ENCODE results near the gene RBBP4.

The RBBP4 gene

DNA sequence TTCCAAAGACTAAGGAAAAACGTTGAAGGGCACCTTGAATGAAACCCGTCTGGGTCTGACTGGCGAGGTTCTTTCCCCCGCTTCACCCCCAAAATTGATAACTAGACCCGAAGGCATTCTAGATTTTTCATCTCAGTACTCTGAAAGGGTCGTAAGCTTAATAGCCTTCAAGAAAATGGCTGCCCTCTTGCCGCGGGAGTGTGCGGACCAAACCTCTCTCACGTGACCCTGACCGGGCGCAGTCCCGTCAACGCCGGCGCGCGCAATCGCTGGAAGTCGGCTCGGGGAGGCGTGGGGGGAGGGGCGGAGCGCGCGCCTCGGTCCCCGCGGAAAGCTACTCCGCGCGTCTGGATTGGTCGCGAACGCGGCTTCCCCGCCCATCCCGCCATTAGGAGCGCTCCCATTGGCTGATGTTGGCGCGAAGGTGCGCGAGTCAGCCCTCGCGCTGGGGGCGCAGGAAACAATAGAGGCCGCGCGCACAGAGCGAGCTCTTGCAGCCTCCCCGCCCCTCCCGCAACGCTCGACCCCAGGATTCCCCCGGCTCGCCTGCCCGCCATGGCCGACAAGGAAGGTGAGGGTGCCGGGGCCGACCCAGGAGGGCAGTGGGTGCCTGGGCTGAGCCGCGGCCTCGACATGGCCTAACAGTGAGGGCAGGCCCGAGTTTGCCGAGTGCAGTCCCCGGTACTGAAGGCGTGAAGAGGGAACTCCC, at the start of gene RBBP4 (continued):
- TF ChIP-seq, protein P1, sequence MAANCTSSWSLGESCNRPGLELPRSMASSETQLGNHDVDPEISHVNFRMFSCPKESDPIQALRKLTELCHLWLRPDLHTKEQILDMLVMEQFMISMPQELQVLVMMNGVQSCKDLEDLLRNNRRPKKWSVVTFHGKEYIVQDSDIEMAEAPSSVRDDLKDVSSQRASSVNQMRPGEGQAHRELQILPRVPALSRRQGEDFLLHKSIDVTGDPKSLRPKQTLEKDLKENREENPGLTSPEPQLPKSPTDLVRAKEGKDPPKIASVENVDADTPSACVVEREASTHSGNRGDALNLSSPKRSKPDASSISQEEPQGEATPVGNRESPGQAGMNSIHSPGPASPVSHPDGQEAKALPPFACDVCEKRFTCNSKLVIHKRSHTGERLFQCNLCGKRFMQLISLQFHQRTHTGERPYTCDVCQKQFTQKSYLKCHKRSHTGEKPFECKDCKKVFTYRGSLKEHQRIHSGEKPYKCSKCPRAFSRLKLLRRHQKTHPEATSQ (tag by site-specific recombination; IDR thresholded peaks at IDR 0.05) = no peak
- no peak for TF ChIP-seq GFI1B (tag by site-specific recombination; IDR thresholded peaks at IDR 0.05)
- TF ChIP-seq, protein P2, sequence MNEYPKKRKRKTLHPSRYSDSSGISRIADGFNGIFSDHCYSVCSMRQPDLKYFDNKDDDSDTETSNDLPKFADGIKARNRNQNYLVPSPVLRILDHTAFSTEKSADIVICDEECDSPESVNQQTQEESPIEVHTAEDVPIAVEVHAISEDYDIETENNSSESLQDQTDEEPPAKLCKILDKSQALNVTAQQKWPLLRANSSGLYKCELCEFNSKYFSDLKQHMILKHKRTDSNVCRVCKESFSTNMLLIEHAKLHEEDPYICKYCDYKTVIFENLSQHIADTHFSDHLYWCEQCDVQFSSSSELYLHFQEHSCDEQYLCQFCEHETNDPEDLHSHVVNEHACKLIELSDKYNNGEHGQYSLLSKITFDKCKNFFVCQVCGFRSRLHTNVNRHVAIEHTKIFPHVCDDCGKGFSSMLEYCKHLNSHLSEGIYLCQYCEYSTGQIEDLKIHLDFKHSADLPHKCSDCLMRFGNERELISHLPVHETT (tag by site-specific recombination; IDR thresholded peaks at IDR 0.05) = peak; percentile 30; the same call in 1 of the 2 replicates
- TF ChIP-seq SP7 (tag by site-specific recombination; IDR thresholded peaks at IDR 0.05) = peak; percentile 65
- no peak for TF ChIP-seq ZNF266 (tag by site-specific recombination; IDR thresholded peaks at IDR 0.05; ENCODE audit: low read depth)

DNA sequence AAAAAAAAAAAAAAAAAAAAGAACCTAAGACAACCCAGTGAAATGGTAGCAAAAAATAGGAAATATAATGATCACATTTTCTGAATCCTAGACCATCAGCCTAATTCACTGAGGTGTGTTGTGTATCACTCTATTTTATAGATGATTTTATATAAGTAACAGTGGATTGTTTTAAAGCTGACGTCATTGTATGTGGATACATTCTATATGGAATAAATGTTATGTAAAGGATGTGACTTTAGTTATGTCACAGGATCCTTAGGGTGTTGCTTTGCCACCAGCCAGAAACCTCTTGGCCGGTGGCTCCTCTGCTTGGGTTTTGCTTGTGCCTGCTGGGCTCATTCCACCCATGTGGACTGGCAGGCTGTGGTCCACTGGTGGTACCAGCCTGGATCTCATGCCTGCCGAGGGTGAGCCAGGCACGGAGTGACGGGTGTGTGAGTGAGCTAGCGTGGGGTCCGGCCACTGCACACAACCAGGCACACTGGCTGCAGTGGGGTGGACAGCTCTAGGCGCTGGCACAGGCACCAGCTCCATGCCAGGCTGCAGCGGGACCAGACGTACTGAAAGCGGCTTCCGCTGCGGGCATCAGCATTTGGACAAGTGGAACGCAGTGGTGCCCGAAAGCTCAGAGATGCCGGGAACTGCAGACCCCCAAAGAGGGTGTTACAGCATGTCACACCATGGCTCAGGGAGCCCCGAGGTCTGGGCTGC, 45.1 kb upstream of the RBBP4 start:
- Histone ChIP-seq H3K36me3 (ENCODE audit: control insufficient read depth in 2 of 2, insufficient read depth in 1 of 2, low read length in 2 of 2) (peaks cover 0 to 18% of the 10 kb centered on the region in 2 experiments; a peak in 2 of 3 replicates), H3K4me3 (ENCODE audit: low read depth, low read length) (no peak overlapping the region), H3K27ac (ENCODE audit: extremely low read depth, low read depth, low read length) (no peak overlapping the region), H3K4me1 (ENCODE audit: control insufficient read depth, insufficient read depth, low read length) (no peaks in the 10 kb centered on the region), H3K9me3 (ENCODE audit: control insufficient read depth, insufficient read depth, low read depth, low read length) (no peaks in the 10 kb centered on the region)
- CTCF ChIA-PET = interaction anchor here (1.5 kb wide), 1 partner anchor 157 kb away, joined by 4 read pairs; no protein-coding TSS in a partner anchor
- POLR2A ChIA-PET = no interaction called here
- TF ChIP-seq, protein P3, sequence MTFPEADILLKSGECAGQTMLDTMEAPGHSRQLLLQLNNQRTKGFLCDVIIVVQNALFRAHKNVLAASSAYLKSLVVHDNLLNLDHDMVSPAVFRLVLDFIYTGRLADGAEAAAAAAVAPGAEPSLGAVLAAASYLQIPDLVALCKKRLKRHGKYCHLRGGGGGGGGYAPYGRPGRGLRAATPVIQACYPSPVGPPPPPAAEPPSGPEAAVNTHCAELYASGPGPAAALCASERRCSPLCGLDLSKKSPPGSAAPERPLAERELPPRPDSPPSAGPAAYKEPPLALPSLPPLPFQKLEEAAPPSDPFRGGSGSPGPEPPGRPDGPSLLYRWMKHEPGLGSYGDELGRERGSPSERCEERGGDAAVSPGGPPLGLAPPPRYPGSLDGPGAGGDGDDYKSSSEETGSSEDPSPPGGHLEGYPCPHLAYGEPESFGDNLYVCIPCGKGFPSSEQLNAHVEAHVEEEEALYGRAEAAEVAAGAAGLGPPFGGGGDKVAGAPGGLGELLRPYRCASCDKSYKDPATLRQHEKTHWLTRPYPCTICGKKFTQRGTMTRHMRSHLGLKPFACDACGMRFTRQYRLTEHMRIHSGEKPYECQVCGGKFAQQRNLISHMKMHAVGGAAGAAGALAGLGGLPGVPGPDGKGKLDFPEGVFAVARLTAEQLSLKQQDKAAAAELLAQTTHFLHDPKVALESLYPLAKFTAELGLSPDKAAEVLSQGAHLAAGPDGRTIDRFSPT (tag by site-specific recombination; IDR thresholded peaks at IDR 0.05) = 0 out of 2 replicates have a peak, but pooled peaks have one; percentile 14
- no peak for TF ChIP-seq ZNF664 (tag by site-specific recombination; IDR thresholded peaks at IDR 0.05)

DNA sequence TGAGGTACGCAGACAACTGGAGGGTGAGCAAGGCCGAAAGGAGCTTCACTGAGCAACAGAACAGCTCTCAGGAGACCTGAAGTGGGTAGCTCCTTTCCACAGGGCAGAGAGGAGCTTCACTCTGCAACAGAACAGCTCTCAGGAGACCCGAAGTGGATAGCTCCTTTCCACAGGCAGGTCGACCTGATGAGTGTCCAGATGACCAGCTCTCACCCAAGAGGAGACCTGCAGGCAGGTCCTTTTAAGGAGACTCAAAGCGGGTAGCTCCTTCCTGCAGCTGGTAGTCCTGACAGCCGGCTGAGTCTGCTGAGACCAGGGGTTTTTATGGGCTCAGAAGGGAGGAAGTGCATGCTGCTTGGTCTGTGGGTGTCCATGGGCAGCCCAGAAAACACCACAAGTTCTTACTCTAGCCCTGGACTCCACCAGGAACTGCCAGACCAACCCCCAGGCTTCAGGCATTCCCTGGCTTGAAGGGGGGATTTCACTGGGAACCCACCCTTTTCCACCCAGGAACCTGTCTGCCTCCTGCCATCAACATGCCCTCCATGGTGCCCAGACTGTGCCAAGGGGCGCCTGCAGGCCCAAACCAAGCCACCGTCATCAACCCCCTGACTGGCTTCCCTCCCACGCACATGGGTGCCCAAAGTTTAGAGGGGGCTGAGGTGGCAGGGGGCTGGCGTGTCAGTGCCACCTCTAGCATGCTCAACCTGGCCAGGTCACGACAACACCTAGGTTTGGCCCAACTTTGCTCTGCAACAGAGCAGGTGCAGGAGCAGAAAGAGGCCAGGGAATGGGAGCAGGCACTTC, 44.2 kb upstream of the RBBP4 start:
- Histone ChIP-seq H3K4me3 (ENCODE audit: low read depth, low read length) (no peak overlapping the region), H3K9me3 (ENCODE audit: control insufficient read depth, insufficient read depth, low read depth, low read length) (no peaks in the 10 kb centered on the region), H3K27ac (ENCODE audit: extremely low read depth, low read depth, low read length) (no peak overlapping the region), H3K36me3 (ENCODE audit: control insufficient read depth in 2 of 2, insufficient read depth in 1 of 2, low read length in 2 of 2) (peaks cover 0 to 18% of the 10 kb centered on the region in 2 experiments; a peak in 2 of 3 replicates), H3K4me1 (ENCODE audit: control insufficient read depth, insufficient read depth, low read length) (no peaks in the 10 kb centered on the region)
- ChIA-PET POLR2A (no interaction called here), CTCF (interaction anchor here (1.5 kb wide), 1 partner anchor 158 kb away, joined by 4 read pairs; no protein-coding TSS in a partner anchor)
- 0 out of 2 replicates have a peak, but pooled peaks have one; percentile 8 for TF ChIP-seq ZIC2 (tag by site-specific recombination; IDR thresholded peaks at IDR 0.05)
- peak; percentile 30; the same call in 1 of the 2 replicates for TF ChIP-seq ZBTB20 (tag by site-specific recombination; IDR thresholded peaks at IDR 0.05)
- TF ChIP-seq ZFP69B (tag by site-specific recombination; IDR thresholded peaks at IDR 0.05) = no peak

DNA sequence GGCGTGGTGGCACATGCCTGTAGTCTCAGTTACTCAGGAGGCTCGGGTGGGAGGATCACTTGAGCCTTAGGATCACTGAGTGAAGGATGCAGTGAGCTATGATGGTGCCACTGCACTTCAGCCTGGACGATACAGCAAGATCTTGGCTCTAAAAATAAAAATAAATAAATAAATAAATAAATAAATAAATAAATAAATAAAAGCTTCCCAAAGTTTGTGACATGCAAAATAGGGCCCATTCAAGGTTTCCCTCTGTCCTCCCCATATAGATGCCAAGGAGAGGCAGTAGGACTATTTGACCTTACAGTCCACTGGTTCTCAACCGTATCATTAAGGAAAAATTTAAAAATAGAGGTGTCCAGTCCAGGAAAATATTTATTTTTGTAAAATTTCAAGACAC, 41.8 kb upstream of the RBBP4 start:
- no peak overlapping the region for H3K4me3 ChIP-seq (ENCODE audit: low read depth, low read length)
- H3K36me3 ChIP-seq (ENCODE audit: control insufficient read depth in 2 of 2, insufficient read depth in 1 of 2, low read length in 2 of 2) = peaks cover 0 to 16% of the 10 kb centered on the region in 2 experiments; a peak in 2 of 3 replicates
- no peaks in the 10 kb centered on the region for H3K4me1 ChIP-seq (ENCODE audit: control insufficient read depth, insufficient read depth, low read length)
- H3K9me3 ChIP-seq (ENCODE audit: control insufficient read depth, insufficient read depth, low read depth, low read length) = no peaks in the 10 kb centered on the region
- ChIA-PET POLR2A (interaction anchor here (1.0 kb wide), 1 partner anchor 42 kb away, joined by 3 read pairs; the partner anchor contains the start of gene RBBP4), CTCF (interaction anchor here (0.8 to 1.0 kb wide), 2 partner anchors 9 to 89 kb away, joined by 3 to 4 read pairs; no protein-coding TSS in a partner anchor)
- no peak overlapping the region for H3K27ac ChIP-seq (ENCODE audit: extremely low read depth, low read depth, low read length)
- TF ChIP-seq, protein P4, sequence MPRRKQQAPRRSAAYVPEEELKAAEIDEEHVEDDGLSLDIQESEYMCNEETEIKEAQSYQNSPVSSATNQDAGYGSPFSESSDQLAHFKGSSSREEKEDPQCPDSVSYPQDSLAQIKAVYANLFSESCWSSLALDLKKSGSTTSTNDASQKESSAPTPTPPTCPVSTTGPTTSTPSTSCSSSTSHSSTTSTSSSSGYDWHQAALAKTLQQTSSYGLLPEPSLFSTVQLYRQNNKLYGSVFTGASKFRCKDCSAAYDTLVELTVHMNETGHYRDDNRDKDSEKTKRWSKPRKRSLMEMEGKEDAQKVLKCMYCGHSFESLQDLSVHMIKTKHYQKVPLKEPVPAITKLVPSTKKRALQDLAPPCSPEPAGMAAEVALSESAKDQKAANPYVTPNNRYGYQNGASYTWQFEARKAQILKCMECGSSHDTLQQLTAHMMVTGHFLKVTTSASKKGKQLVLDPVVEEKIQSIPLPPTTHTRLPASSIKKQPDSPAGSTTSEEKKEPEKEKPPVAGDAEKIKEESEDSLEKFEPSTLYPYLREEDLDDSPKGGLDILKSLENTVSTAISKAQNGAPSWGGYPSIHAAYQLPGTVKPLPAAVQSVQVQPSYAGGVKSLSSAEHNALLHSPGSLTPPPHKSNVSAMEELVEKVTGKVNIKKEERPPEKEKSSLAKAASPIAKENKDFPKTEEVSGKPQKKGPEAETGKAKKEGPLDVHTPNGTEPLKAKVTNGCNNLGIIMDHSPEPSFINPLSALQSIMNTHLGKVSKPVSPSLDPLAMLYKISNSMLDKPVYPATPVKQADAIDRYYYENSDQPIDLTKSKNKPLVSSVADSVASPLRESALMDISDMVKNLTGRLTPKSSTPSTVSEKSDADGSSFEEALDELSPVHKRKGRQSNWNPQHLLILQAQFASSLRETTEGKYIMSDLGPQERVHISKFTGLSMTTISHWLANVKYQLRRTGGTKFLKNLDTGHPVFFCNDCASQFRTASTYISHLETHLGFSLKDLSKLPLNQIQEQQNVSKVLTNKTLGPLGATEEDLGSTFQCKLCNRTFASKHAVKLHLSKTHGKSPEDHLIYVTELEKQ (tag by site-specific recombination; IDR thresholded peaks at IDR 0.05; ENCODE audit: borderline replicate concordance) = no peak; the same call in 1 of the 2 replicates
- TF ChIP-seq MEIS1 (CRISPR knock-in tag; IDR thresholded peaks at IDR 0.05; ENCODE audit: borderline replicate concordance) (no peak), PRDM1 (tag by site-specific recombination; IDR thresholded peaks at IDR 0.05) (no peak), ZNF48 (tag by site-specific recombination; IDR thresholded peaks at IDR 0.05) (no peak), ZNF785 (tag by site-specific recombination; IDR thresholded peaks at IDR 0.05) (no peak), ZNF266 (tag by site-specific recombination; IDR thresholded peaks at IDR 0.05; ENCODE audit: low read depth) (peak; percentile 52; the same call in 1 of the 2 replicates), ZNF292 (tag by site-specific recombination; IDR thresholded peaks at IDR 0.05; ENCODE audit: borderline replicate concordance, low read depth) (peak; percentile 81; the same call in 1 of the 2 replicates), ZNF133 (tag by site-specific recombination; IDR thresholded peaks at IDR 0.05) (no peak)

Measured in HEK293 (cell line).